ENCODE measurements around the gene SLC3A2. TPM values are rescaled to one million over a fixed set of nuclear protein-coding genes. Genes with fewer than 3 reads are reported as not detected.

The SLC3A2 gene
- total and polyA plus RNA-seq, 2 of the 13 experiments (the other 11 are each of a cell fraction or from before 2014, with no cell fraction given) = 213 to 226 TPM

DNA sequence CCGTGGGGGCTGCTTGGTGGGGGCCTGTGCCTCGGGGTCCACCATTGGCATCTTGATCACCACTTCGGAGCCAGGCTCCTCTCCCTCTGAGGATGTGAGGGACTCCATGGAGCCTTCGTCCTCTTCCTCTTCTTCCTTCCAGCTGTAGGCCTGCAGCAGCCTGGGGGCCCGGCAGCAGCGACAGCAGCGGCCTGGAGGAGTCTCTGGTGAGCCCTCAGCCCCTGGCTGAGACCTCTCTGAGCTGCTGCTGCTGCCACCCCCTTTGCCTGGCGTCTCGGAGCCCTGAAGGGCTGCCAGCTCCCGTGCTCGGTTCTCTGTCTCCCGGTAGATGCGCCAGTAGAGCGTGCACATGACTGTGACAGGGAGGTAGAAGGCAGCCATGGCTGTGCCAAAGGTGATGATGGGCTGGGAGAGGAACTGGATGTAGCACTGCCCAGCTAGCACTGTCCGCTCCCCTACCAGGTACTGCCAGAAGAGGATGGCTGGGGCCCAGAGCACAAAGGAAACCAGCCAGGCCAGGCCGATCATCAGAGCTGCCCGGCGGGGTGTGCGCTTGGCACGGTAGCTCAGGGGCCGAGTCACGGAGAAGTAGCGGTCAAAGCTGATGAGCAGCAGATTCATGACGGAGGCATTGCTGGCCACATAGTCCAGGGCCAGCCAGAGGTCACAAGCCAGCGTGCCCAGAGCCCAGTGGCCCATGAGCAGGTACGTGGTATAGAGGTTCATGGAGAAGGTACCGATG is 29.6 kb downstream of the SLC3A2 start:
- ChIA-PET CTCF (ENCODE audit: low intra/inter-chr PET ratio, low total read pairs) (interaction anchor here (2.5 to 7.9 kb wide), 2 partner anchors 65 to 113 kb away, joined by 7 to 132 read pairs; no protein-coding TSS in a partner anchor), POLR2A (no interaction called here)
- DNase-seq (ENCODE audit: low spot score) (no peak), ATAC-seq (no peak), FAIRE-seq (no peak)
- no peaks in the 10 kb centered on the region for H3K36me3 ChIP-seq (replicated peaks in 1 of 2; ENCODE audit: control insufficient read depth in 1 of 2, insufficient read depth in 2 of 2, low read length in 2 of 2)
- no peaks in the 10 kb centered on the region for H4K20me1 ChIP-seq (ENCODE audit: insufficient read depth, low read length)
- H3K4me1 ChIP-seq (ENCODE audit: insufficient read depth, low read length) = peaks cover 14% of the 10 kb centered on the region
- no peak overlapping the region for H3K4me3 ChIP-seq (replicated peaks in 1 of 3; ENCODE audit: insufficient read depth in 1 of 3, low read depth in 2 of 3, low read length in 3 of 3)
- in situ Hi-C loops (cut with HindIII; ENCODE audit: extremely low pct_ligation_motif_present, low pct_unique_long_range_greater_than_20kb) (loop anchor here (25.0 kb wide), 1 partner anchor 302 kb away; no protein-coding TSS in a partner anchor), intact Hi-C loops (cut with micrococcal nuclease; ENCODE audit: unreplicated experiment) (no loop called here)
- no peak overlapping the region for H2AFZ ChIP-seq (ENCODE audit: low read length)
- no peak overlapping the region for H3K4me2 ChIP-seq (ENCODE audit: low read depth, low read length)
- no peaks in the 10 kb centered on the region for H3K79me2 ChIP-seq (ENCODE audit: insufficient read depth, low read length)
- no peak overlapping the region for H3K27ac ChIP-seq (ENCODE audit: extremely low read length, insufficient read depth, low read length)
- H3K9me3 ChIP-seq (ENCODE audit: low read length) = no peaks in the 10 kb centered on the region
- peaks cover 2 to 28% of the 10 kb centered on the region in 2 experiments; a peak in 3 of 5 replicates for H3K27me3 ChIP-seq (ENCODE audit: control insufficient read depth in 1 of 2, insufficient read depth in 2 of 2, low read length in 2 of 2)
- no TSS peak for BruUV-seq (replicated peaks)
- TF ChIP-seq CAMTA2 (CRISPR knock-in tag; IDR thresholded peaks at IDR 0.05; ENCODE audit: borderline replicate concordance) (no peak), SMC3 (IDR thresholded peaks at IDR 0.05; ENCODE audit: low read length) (no peak), ELF3 (CRISPR knock-in tag; IDR thresholded peaks at IDR 0.05) (no peak), ZFP36L1 (CRISPR knock-in tag; IDR thresholded peaks at IDR 0.05) (no peak), HDAC6 (IDR thresholded peaks at IDR 0.05; ENCODE audit: low read depth, low read length) (no peak), ZNF33B (CRISPR knock-in tag; IDR thresholded peaks at IDR 0.05) (no peak), ELF1 (CRISPR knock-in tag; IDR thresholded peaks at IDR 0.05) (no peak), ZKSCAN8 (CRISPR knock-in tag; IDR thresholded peaks at IDR 0.05; ENCODE audit: borderline replicate concordance) (no peak), YEATS2 (CRISPR knock-in tag; IDR thresholded peaks at IDR 0.05; ENCODE audit: borderline replicate concordance) (no peak), ZKSCAN1 (IDR thresholded peaks at IDR 0.05; ENCODE audit: low read length) (no peak), GABPA (IDR thresholded peaks at IDR 0.05; ENCODE audit: low read depth, low read length) (no peak), GABPA (CRISPR knock-in tag; IDR thresholded peaks at IDR 0.05; ENCODE audit: low read depth) (no peak), ZNF546 (CRISPR knock-in tag; conservative IDR thresholded peaks at IDR 0.05) (no peak), SP5 (CRISPR knock-in tag; IDR thresholded peaks at IDR 0.05; ENCODE audit: borderline replicate concordance, low read depth) (no peak), GATAD1 (CRISPR knock-in tag; IDR thresholded peaks at IDR 0.05) (no peak), KLF16 (CRISPR knock-in tag; IDR thresholded peaks at IDR 0.05) (no peak)
- TF ChIP-seq, protein P1, sequence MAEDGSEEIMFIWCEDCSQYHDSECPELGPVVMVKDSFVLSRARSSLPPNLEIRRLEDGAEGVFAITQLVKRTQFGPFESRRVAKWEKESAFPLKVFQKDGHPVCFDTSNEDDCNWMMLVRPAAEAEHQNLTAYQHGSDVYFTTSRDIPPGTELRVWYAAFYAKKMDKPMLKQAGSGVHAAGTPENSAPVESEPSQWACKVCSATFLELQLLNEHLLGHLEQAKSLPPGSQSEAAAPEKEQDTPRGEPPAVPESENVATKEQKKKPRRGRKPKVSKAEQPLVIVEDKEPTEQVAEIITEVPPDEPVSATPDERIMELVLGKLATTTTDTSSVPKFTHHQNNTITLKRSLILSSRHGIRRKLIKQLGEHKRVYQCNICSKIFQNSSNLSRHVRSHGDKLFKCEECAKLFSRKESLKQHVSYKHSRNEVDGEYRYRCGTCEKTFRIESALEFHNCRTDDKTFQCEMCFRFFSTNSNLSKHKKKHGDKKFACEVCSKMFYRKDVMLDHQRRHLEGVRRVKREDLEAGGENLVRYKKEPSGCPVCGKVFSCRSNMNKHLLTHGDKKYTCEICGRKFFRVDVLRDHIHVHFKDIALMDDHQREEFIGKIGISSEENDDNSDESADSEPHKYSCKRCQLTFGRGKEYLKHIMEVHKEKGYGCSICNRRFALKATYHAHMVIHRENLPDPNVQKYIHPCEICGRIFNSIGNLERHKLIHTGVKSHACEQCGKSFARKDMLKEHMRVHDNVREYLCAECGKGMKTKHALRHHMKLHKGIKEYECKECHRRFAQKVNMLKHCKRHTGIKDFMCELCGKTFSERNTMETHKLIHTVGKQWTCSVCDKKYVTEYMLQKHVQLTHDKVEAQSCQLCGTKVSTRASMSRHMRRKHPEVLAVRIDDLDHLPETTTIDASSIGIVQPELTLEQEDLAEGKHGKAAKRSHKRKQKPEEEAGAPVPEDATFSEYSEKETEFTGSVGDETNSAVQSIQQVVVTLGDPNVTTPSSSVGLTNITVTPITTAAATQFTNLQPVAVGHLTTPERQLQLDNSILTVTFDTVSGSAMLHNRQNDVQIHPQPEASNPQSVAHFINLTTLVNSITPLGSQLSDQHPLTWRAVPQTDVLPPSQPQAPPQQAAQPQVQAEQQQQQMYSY (CRISPR knock-in tag; IDR thresholded peaks at IDR 0.05) = no peak
- TF ChIP-seq, protein P2, sequence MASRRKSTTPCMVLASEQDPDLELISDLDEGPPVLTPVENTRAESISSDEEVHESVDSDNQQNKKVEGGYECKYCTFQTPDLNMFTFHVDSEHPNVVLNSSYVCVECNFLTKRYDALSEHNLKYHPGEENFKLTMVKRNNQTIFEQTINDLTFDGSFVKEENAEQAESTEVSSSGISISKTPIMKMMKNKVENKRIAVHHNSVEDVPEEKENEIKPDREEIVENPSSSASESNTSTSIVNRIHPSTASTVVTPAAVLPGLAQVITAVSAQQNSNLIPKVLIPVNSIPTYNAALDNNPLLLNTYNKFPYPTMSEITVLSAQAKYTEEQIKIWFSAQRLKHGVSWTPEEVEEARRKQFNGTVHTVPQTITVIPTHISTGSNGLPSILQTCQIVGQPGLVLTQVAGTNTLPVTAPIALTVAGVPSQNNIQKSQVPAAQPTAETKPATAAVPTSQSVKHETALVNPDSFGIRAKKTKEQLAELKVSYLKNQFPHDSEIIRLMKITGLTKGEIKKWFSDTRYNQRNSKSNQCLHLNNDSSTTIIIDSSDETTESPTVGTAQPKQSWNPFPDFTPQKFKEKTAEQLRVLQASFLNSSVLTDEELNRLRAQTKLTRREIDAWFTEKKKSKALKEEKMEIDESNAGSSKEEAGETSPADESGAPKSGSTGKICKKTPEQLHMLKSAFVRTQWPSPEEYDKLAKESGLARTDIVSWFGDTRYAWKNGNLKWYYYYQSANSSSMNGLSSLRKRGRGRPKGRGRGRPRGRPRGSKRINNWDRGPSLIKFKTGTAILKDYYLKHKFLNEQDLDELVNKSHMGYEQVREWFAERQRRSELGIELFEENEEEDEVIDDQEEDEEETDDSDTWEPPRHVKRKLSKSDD (CRISPR knock-in tag; IDR thresholded peaks at IDR 0.05; ENCODE audit: low read depth) = no peak
- H3K9ac ChIP-seq (ENCODE audit: insufficient read depth, low read depth, low read length) = no peak overlapping the region
- 80% methylated on average over 18 of the region's 27 CpGs for WGBS (ENCODE audit: low lambda C conversion rate)
